EL (cell line): ENCODE data around the gene CDIP1.

Experiments used
- DNase-seq: peaks from one replicate; pipeline ENCODE4 v3.0.0-alpha.2; 2016

CDIP1 gene

DNA sequence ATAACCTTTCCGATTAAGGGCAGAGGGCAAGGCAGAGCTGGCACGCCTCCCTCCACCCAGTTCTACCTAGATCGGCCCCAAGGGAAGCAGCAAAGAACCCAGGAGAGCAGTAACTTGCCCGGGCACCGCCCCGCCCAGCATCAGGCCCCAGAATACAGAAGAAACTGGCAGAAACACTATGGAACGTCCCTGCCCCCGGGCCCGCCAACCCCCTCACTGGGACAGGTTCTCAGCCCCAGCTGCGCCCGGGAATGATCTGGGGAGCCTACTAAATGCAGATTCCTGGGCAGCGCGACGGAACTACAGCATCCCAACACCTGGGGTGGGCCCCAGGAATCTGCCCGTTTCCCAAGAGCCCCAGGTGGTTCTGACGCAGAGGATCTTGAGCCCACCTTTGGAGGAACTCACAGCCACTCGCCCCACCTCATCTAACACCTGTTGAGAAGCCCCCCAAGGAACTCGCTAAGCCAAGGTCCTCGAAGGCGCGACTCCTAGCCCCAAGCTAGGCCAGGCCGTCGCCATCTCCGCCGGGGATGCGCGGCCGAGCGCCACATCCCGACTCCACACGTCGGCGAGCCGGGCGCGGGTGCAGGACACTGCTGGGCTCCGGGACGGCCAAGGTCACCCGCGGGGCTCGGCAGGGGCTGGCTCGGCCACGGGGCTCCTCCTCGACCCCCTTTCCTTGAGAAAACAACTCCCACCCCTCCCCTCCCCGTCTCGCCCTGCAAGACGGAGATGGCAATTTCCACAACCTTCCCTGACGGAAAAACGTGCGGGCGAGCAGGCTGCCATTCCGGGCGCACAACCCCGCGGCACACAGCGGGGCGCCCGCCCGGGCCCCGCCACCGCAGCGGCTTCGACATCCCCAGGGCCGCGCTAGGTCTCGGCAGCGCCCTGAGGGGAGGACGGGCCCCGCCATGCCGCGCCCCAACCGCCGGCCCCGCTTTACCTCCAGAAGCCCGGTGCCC lies 913 bp downstream of the CDIP1 start:
- DNase-seq: peak; percentile 16

DNA sequence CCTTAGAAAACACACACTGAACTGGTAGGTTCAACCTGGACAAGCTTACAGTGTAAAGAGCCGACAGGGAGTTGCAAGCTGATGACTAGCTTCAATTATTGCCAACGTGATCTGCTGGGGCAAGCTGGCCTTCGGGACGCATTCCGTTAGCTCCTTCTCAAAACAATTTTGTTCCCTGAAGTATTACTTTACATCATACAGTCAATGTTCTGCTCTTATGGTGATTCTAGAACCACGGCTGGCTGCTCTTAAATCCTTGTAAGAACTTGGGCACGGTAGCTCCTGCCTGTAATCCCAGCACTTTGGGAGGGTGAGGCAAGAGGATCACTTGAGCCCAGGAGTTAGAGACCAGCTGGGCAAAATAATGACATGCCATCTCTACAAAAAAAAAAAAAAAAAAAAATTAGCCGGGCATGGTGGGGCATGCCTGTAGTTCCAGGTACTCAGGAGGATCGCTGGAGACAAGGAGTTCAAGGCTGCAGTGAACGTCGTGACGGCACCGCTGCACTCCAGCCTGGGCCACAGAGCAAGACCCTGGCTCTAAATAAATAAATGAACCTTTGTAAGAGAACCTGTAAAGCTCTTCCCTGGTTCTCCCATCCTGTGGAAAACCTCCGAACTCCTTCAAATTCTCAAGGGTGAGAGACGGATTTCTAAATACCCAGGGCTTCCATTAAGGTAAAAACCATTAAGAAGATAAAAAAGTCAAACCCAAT lies 2.0 kb downstream of the CDIP1 start:
- no peak for DNase-seq

DNA sequence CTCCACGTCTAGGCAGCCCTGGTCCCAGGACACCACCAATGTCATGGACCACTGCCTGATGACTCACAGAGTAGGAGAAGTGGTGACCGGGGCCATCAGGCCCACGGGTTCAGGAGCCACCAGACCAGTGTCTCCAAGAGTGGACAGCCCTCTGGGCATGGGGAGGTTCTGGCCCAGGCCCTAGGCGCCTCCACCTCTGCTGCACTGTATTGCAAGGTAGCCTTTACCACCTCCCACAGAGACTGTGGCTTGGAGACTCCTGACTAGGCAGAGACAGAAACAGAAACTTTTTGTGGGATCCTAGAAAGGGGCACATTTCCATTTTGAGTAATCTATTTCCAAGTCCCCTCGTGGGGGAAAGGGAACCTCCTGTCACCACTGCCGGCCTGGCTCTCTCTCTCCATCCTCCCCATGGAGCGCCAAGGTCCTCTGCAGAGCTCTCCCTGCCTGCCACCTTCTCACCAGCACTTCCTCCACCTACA lies 2.9 kb downstream of the CDIP1 start:
- DNase-seq: no peak

DNA sequence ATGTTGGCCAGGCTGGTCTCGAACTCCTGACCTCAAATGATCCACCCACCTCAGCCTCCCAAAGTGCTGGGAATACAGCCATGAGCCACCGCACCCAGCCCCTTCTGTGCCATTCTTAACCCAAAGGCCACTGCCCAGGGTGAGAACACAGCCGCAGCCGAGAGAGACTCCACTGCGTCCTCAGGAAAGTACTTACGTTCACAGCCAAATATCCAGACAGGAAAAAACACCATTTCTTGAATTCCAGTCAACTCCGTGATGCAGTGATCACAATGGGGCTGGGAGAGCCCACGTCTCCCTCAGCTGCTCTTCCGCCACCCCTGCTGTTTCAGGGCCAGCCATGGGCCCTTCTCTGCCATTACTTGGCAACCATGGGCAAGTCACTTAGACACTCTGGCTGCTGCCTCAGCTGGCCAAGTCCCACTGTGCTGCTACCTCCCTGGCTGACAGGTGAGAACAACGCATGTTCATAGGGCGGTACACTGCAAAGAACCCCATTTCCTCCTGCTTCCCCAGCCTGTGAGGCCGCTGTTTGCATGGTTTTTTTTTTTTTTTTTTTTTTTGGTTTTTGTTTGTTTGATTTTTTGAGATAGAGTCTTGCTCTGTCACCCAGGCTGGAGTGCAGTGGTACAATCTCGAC lies 4.3 kb downstream of the CDIP1 start:
- no peak for DNase-seq

DNA sequence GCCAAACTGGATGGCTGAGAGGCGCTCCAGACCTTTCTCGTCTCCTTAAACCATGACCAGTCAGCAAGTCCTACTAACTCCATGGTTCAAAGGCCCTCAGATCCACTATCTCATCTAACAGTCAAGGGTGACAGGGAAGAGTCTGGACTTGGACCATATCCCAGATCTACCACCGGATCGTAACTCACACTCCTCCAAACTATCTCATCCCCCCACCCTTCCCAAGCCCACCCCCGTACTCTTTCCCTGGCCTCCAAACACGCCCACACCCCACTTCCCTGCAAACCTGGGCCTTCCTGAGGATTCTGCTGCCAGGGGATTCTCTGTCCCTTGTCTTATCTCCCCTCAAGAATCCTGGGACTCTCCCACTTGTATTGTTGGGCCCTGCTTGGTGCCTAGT lies 5.1 kb downstream of the CDIP1 start:
- no peak for DNase-seq

DNA sequence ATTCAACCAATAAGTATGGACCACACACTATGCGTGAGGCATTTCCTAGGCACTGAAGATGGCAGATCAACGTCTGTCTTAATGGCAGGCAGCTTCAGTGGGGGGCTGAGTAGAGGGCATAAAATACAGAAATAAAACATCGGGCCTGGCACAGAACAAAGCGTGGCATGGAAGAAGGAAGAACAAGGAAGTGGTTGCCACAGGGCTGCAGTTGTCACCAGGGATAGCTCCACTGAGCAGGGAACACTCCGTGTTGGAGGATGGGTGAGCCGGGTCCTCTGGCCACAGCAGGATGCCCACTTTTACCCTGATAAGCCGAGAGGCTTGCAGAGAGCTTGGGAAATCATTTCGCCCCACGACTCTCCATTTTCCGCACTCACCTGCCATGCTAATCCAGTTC lies 6.3 kb downstream of the CDIP1 start:
- no peak for DNase-seq

DNA sequence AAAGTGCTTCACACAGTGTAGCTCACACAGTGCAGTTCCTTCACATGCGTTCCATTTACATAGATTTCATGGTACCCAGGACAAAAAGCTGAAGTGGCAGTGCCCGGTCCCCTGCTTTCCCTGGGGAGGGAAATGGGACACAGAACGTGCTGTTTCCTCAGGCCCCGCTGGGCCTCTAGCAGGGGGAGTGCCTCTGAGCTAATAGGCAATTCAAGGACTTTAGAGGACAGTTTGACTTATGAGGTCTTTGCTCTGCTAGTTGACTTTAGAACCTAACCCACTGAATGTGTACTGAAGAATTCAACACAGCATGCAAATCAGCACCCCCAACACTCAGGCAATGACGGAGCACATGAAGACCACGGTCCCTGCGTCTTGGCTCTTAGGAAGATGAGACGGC lies 6.8 kb downstream of the CDIP1 start:
- DNase-seq: no peak

DNA sequence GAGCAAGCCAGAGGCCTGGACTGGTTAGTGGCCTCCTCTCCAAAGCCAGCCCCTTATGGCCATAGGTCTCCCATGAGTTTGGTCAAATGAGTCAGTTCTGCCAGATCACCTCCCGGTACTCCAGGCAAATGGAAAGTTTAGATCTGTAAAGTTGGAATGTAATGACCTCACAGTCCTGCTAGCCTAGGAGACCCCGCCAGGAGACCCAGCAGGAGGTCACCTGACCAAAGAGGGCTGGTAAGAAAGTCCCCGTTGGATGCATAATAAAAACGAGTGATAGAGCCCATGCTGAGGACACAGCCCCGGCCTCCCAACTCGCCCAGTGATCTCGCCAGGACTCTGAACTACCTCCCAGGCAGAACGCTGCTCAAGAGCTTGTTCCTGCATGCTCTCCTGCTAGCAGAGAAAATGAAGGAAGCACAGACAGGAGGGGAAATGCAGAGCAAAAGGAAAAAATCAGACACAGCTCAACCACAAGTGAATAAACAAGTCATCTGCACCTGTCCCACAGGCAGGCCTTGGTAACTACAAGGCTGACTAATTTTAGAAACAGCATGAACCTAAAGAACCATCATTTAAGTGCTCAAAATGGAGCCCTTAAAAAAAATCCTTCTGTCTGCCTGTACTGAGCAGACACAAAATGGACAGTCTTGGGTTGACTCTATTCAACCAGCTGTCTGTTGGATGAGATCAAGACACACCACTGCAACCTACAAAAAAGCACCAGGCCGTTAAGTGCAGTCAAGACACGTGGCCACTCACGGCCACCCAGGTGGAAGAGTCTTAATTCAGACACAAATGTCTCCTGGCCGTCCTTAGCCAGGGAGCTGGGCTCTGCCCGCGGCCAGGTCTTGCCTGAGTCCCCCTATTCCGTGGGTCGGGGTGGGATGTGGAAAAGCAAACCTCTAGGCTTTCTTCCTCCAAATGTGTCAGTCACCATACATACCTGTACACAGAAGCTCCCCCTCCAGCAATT lies 9.2 kb downstream of the CDIP1 start:
- peak; percentile 48 for DNase-seq

DNA sequence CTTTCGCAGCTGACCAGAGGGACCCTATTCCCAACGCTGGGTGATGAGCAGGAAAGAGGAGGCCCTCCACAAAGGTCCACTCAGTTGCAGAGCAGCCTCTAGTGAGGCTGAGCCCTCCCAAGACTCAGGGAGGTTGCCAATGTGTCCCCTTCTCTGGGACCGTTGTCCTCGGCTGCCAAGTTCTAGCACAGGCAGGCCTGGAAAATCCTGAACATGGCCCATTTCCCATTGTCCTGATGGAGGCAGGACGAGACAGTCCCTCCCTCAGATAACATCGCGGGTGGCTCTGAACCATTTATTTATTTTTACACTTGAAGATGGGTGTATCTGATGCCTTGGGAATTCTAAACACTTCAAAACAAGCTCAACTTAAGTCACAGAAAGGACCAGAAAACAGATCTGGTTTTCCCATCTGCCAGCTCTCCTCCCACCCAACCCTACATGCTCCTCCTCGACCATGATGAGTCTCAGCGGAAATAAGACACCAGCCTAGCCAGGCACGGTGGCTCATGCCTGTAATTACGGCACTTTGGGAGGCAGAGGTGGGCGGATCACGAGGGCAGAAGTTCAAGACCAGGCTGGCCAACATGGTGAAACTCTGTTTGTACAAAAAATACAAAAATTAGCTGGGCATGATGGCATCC lies 12.8 kb downstream of the CDIP1 start:
- DNase-seq: no peak

DNA sequence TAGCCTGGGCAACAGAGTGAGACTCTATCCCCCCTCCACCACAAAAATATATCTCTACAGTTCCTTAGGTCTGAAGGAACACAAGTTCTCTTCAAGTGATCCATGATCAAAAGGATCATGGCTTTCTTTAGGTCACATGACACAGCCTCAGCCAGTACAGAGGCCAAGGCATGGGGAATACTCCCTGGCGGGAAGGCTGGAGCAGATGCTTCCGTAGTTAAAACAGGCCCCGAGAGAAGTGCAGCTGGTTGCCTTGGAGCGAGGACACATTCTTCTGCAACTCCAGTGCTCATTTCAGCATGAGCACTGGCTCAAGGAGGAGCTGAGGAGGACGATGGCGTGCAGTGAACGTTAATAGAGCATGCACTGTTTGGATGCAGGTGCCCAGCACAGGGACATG lies 13.5 kb downstream of the CDIP1 start:
- DNase-seq: no peak

DNA sequence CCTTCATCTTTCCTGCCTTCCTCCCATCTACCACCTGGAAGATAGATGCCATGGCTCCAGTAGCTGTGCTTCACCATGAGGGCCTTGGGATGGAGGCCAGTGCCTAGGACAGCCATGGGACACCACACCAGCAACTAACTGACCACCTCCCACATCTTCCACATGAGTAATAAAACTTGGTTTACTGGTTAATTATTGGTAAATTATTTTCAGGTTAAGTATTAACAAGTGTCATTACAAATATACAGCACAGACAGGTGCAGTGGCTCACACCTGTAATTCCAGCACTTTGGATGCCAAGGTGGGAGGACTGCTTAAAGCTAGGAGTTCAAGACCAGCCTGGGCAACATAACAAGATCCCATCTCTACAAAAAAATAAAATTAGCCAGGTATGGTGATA lies 14.0 kb downstream of the CDIP1 start:
- DNase-seq: no peak

DNA sequence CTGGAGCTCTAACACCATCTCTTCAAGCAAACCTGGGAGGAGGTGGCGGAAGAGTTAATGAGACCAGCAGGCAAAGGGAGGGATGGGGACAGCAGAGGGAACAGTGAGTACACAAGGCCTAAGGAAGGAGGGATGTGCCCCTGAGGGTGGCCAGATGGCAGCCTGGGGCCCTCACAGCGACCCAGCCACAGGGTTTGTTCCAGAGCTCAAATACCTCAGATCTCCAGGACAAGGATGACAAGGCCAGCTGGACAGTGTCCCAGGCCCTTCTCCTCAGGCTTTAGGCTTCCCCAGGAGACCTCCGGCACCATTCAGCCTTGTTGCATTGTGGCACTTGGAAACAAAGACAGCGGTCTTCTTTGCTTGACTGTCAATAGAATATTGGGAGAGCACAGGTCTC lies 14.9 kb downstream of the CDIP1 start:
- no peak for DNase-seq

DNA sequence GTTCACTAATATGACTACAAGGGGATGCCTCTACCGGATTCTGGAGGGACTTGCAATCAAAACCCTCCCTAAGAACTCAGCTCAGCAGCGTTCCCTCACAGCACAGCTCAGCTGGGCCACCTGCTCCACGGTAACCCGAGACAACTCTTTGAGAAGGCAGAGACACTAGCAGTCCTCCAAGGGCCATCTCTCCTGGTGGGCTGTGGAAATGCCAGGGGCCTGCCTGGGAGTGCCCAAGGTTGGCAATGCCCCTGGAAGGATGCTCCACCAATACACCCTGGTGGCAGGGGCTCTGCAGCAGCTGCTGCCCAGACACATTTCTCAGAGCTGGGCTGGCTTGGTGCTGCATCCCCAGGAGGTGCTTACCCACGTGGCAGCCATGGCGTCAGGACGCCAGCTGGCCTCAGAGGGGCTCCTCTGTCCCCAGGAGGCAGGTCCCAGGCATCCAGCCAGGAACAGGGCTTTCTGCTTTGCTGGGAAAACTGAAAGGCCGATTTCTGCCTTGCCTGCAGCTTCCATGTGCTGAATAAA lies 16.5 kb downstream of the CDIP1 start:
- DNase-seq: no peak

DNA sequence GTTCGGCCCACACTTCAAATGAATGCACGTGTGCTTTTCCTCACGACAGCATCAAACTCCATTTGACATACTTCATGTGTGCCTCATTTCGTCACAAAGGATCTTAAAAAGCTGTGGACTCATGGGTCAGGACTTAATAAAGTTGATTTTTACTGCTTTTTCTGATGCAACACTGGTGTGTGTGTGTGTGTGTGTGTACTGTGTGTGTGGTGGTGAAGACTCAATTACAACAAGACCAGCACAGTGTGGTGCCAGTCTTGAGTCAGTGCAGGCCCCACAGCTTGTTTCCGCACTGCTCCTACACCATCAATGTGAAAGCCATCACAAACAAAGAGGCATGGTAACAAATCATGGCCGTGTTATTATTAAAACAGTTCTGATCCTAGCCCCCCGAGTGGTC lies 17.7 kb downstream of the CDIP1 start:
- no peak for DNase-seq

DNA sequence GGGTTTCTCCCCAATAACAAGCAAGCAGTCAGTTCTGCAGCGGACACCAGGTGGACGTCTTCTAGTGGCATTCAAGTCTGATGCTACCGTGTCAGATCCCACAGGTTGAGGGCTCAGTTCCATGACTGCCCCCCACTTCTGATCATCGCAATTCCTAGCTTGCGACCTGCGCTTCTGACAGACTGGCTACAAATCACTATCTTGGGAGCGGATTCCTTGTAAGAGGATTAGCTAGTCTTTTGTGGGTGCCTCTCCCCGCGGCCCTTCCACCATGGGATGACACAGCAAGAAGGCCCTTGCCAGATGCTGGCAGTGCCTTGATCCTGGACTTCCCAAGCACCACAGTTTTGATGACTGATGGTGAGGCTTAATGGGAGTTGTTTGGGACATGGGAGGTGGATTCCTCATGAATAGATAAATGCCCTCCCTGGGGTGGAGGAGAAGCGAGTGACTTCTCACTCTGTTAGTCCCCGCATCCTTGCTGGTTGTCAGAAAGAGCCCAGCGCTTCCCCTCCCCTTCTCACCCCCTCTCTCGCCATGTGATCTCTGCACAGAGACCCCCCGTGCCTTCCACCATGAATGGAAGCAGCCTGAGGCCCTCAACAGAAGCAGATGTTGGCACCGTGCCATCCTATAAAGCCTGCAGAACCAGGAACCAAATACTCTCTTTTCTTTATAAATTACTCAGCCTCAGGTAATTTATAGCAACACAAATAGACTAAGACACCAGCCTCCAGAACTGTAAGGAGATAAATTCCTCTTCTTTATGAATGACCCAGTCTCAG lies 19.1 kb downstream of the CDIP1 start:
- no peak for DNase-seq

DNA sequence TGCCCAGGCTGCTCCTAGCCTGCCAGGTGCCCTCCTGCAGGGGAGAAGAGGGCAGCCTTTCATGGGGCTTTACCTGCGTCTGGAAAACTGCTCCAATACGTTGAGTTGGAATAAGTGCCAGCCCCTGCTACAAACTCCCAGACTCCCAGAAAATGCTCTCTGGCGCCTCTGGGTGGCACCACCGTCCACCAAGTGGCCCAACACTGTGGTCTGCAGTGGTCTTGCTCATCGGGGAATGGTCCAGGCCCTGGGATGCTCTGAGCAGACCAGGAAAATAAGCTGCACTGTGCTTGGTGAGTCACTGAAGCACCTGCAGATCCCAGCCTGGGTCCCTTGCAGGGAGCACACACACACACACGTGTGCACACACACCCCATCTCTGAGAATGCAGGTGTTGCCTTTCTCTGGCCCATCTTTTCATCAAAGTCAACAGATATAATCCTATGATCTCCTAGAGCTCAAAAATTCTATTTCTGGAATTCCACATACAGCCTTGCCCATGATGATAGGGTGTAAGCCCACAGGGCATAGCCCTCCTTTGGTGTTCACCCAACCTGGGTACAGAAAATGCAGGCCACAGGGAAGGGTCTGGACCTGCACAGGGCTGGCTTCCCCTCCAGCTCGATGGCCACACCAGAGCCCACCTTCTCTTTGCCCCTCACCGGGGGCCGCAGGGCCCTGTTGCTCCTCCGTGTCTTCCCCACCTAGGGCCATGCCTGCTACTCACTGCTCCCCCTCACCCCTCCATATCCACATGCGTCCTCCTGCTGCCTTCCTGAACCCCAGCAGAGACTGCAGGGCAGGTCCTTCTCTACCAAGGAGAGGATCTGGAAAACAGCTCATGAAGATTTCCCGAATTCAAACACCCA lies 20.5 kb downstream of the CDIP1 start:
- peak; percentile 38 for DNase-seq

DNA sequence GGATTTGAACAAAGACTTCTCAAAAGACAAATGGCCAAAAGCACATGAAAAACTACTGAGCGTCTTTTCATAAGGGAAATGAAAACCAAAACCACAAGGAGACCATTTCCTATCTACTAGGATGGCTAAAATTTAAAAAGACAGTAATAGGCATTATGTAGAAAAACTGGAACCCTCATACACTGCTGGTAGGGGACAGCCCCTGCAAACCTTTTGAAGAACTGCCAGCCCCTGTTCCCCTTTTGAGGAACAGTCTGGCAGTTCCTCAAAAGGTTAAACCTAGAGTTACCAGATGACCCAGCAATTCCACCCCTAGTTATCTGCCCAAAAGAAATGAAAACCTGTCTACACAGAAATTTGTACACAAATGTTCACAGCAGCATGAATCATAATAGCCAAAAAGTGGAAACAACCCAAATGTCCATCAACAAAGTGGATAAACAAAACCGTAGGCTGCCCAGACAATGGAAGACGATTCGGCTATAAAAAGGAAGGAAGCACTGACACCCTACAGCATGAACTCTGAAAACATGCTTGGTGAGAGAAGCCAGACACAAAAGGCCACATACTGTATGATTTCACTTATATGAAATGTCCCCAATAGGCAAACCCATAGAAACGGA lies 22.9 kb downstream of the CDIP1 start:
- no peak for DNase-seq

DNA sequence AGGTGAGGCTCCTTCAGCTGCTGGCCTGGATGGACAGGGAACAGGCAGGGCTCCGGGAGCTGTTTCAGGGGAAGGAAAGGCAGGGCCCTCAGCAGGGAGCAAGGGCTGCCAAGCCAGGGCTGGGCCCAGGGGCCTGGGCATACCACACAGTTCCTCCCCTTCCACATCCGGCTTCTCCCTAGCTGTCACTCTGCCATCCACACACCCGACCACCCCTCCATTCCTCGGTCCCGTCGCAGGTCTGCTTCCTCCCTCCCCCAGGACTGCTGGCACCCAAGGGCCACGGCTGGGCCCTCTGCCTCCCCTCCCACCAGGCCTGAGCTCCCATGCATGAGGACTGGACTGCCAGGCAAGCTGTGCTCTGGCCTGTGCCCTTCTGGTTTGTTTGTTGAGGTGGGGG lies 24.0 kb downstream of the CDIP1 start:
- no peak for DNase-seq

DNA sequence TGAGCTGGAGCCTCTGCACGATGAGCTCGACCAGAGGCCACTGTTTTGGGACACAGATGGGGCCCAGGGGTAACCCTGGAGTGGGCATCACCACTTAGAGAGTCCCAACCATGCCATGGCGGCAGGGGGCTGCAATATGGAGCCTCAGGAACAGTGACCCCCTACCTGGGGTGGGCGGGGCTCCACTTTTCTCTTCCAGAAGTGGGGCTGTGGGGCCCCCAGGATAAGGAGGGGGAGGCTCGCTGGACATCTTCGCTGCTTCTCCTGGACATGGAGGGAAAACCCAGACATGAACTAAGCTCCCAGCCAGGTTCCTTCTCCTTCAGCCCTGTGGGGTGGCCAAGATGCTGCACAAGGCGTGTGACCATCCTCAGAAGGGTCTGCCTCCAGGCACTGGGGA lies 24.7 kb downstream of the CDIP1 start:
- no peak for DNase-seq
